Endometrial microvascular endothelial cells (primary cell): ENCODE results near the gene VCP. TPM values are rescaled to one million over a fixed set of nuclear protein-coding genes. Genes with fewer than 3 reads are reported as not detected.

Experiments
- in situ Hi-C: cut with HindIII; loops from 2 replicates; pipeline ENCODE4 v1.10.0; 2017; ENCODE audit warnings: low sequenced_read_pairs, low pct_unique_long_range_greater_than_20kb; ENCODE audit errors: inconsistent ontology term
- total RNA-seq: library from RNA; depleted of rRNA; stranded (reverse); fragments of >200 nt; gene quantifications from one replicate; pipeline ENCODE4 v1.2.3, GENCODE V29; 2015; ENCODE audit errors: inconsistent ontology term

Gene VCP
- 424 TPM for total RNA-seq

DNA sequence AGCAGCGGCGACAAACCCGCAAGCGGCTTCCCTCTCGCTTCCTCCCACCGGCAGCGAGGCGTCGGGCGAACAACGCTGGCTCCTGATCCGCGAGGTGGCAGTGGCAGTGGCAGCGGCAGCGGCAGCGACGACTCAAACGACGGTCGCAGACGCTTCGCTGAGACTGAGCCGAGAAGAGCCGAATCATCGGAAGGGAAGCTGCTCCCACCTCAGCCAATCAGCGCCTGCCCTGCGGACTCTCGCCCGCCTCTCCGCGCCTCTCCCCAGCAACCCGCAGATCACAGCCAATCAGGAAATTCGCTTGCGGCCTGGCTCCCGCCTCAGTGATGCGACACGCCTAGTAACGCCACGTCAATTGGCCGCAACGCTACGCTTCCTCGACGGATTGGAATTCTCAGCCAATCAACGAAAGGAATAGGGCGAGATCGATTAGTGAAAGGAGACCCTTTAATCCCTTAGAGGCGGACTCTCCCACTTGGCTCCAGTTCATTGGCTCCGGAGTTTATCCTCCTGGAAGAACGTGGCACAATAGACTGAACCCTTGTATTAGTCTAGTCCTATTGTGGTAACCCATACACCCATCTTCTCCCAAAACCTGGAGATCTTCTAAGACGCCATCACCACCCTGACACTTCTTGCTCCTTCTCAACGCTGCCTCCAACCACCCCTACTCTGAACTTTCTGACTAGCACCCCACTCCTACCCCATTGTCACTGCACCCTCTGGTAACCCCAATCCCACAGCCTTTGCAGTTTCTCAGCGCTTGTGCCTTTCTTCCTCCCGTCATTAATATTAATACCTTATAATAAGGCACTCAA, at the start of gene VCP:
Gene VCP, minus strand, starts transcription at position 165 of the 818 bp plus-strand sequence. CDS start 272 bp downstream, outside the sequence.
- in situ Hi-C loops = no loop called here

DNA sequence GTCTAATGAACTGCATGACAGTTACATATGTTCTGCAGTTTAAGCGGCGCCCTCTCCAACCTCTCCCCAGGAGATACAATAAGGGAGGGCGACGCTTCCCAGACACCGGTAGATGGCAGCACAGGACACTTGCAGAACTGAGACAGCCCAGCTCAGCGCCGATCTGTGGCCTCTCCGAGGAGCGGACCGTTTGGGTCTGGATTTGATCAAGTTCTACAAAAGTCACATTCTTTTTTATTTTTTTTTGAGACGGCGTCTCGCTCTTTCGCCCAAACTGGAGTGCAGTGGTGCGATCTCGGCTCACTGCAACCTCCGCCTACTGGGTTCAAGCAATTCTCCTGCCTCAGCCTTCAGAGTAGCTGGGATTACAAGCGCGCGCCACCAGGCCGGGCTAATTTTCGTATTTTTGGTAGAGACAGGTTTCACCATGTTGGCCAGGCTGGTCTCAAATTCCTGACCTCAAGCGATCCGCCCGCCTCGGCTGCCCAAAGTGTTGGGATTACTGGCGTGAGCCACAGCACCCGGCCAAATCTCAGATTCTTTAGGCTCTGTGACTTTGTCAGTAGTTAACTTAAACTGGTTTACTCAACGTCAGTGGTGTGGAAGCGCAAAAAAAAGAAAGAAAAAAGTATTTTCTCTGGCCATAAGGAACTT, 44.6 kb upstream of the VCP start:
- in situ Hi-C loops = loop anchor here (25.0 kb wide), 1 partner anchor 370 kb away; the partner anchor contains the start of gene RUSC2

DNA sequence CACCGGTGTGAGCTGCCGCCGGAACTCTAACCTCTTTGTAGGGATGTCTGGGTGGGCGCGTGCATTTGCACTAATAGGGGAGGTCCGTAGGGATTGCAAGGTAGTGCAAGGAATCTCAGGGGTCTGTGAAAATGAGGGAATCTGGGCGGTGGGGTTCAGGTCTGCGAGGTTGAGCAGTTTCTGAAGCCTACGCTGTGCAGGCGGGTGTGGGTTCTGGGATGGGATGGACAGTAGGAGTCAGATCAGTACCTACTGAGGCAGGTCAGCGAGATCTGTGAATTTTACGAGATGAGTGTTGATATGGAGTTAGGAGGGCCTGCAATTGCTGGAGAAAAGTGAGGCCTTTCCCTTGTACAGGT, 44.1 kb upstream of the VCP start:
- in situ Hi-C loops = loop anchor here (25.0 kb wide), 1 partner anchor 371 kb away; the partner anchor contains the start of gene RUSC2

DNA sequence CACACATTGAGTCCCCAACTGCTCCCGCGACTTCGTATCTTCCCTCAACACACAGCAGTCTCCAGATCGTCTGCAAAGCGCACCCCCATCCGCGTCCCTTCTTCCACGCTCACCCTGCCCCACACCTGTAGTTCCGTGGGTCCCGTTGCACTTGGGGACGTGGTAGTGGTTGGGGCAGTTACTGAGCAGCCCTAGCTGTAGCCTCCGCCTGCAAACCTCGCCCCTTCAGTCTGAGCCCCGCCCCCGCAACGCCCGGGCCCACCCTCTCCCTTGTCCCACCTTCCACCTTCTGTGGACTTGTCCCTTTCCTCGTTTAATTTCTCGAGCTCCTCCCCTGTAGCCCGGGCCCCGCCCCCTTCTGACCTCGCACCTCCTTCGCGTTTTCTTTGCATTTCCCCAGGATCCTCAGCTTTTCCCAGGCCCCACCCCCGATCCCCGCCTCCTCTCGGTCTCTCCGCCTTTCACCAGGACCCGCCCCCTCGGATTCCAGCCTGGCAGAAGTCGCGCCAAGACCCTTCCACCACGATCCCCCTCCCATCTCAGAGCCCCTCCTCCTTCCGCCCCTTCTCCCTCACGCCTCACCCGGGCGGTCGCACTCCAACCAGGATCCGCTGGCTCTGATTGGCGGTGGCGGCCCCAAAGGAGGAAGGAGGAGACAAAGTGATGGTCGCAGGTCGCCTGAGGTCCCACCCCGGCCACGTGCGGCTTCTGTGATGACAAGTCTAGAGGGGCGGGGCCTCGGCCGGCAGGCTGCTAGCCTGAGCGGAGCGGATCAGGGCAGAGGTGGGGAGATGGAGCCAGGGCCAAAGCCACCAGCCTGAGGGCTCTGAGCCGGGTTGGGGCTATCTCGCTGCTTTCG, 43.5 kb upstream of the VCP start, which contains the start of gene ATOSB:
Gene ATOSB, minus strand, starts transcription at position 183 of the 859 bp plus-strand sequence. CDS start 7,588 bp downstream, outside the sequence.
- in situ Hi-C loops = loop anchor here (25.0 kb wide), 1 partner anchor 371 kb away; the partner anchor contains the start of gene RUSC2

DNA sequence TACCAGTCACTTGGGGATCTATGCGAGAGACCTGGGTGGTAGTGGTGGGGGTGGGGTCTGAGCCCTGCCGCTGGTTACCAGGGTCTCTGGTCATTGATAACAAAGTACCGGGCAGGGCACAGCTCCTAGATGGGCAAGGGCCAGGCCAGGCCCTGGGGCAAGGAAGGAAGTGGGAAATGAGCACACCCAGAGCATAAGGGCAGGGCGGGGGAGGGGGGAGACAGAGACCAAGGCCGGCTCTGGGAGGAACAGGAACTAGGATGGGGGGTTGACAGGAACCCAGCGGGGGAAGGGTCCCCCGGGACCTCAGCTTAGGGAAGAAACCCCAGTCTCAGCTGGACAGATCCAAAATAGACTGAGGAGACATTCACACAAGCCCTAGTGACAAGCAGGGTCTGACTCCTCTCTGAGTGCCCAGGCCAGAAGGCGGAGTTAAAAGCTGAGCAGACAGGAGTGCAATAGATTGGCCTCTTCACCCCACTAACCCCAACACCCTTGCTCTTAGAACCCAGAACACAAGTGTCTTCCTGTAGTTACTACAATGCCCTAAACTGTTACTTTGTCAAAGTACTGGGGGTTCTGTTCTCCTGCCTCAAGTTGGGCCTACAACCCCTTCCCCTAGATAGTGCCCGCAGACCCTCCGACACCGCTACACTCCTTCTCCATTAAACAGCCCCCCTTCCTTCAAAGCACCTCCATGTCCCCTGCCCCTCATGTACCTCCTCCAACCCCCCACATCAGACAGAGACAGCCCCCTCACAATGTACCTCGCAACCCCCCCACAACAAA, 42.6 kb upstream of the VCP start:
- in situ Hi-C loops = loop anchor here (25.0 kb wide), 1 partner anchor 372 kb away; the partner anchor contains the start of gene RUSC2

DNA sequence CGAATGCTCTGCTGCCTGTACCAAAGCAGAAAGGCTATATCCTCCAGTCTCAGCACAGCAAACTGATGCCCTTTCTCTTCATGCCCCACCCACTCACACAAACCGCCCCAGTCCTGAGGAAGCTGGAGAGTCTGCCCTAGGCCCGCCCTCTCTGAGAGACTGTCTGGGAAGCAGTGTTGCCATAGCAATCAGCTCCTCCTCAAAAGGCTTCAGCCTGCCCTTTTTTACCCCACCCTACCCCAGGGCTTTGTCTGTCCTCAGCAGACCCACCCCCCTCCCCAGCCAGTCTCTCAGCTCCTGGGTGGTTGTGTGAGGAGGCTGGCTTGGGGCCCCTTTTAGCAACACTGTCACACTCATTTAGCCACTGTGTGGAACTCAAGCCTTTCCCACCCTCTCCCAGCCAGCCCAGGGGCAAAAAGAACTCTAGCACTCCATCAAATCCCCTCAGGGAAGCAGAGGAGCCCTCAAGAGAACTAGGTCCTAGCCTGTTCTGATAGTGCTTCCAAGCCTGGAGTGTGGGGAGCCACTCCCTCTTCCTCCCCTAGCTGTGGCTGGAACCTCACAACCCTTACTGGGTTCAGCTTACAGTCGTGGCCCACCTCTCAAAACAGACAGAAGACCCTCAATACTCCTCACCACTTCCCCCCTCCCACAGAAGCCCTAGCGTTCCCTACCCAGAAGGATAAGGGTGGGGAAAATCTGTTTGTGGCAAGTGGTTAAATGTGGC, 41.9 kb upstream of the VCP start:
- in situ Hi-C loops = loop anchor here (25.0 kb wide), 1 partner anchor 373 kb away; the partner anchor contains the start of gene RUSC2

DNA sequence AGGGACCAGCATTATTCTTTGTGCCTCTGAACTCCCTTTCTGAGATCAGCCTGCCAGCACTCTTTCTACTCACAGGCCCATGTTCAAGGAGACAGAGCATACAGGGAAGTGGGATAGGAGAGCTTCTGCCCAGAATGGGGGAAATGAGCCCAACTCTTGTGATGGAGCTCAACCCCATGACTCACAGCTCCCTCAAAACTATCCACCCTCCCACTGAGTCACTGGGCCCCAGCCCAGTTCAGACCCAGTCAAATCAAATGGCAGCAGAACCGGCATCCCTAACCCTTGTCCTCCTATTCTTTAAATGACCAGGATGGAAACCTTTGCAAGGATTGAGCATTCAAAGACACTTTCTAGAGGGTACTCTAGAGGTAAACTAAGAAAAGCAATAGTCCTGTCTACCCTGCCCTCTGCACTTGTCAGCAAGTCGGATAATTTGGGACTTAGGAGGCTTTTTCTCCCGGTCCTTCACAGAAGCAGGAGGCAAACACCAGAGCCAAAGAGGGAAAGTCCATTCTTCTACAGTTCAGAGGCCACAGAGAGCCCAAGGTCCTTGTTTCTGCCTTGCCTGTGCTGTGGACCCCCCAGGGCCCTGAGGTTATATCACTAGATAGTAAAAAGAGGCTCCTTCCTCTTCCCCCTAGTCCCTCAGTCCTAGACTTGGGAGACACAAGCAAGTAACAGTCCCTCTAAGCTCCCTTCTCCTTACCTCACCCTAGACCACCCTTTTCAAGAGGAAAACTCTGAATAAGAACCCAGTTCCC, 40.0 kb upstream of the VCP start:
- in situ Hi-C loops = loop anchor here (25.0 kb wide), 1 partner anchor 375 kb away; the partner anchor contains the start of gene RUSC2

DNA sequence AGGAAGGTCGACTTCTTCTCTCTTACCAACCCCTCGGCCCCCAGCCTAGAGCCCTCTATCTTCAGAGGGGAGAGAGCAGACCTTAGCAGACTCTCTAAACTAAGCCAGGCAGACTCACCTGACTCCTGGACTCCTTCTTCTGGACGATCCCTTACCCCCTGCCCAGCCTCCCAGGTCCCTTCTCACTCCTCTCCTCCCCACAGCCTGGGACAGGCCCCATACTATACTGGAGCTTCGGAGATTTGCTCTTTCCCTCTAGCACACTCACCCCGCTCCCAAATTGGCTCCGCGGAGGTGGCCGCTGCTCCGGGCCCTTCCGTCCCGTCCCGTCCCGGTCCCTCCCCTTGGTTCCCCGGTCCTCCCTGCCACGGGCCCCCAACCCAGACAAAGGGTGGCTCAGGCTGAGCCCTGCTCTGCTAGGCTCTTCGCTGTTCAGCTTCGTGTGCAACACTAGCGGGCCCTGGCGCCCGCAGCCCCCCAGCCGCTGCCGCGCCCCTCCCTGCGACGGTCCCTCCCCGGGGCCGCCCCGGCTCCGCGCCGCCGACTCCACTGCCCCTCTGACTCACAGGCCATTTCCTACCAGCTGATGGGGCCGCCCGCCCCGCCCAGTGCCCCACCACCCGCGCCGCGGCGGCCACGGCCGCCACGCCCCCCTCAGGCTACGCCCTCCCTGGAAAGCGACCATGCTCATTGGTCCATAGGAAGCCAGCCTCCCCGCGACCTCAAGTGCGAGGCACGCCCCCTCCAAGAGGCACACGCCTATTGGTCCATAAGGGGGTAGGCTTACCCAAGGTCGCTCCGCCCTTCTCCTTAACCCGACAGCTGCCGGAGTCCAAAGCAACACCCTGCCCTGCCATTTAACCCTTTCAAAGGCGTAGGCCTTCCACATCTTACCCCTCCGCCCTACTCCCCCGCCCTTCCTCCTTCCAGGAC, 38.8 kb upstream of the VCP start:
- in situ Hi-C loops = loop anchor here (25.0 kb wide), 1 partner anchor 376 kb away; the partner anchor contains the start of gene RUSC2

DNA sequence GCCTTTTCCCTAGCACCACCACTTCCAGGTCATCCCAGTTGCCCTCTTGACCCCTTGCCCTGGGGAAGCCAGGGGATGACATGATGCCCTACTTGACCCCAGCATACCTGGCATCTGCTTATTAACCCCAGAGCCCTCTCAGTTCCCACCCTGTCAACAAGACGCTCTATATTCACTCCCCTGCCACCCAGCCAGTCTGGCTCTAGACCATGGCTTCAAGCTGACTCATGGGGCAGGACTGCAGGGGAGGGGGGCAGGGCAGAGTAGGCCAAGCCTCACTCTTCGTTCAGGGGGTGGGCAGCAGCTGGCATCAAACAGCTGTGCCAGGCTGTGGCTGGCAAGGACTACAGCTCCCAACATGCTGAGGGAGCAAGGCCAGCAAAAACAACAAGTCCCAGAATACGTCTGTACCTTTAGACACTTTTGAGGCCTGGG, 37.9 kb upstream of the VCP start:
- in situ Hi-C loops = loop anchor here (25.0 kb wide), 1 partner anchor 377 kb away; the partner anchor contains the start of gene RUSC2

DNA sequence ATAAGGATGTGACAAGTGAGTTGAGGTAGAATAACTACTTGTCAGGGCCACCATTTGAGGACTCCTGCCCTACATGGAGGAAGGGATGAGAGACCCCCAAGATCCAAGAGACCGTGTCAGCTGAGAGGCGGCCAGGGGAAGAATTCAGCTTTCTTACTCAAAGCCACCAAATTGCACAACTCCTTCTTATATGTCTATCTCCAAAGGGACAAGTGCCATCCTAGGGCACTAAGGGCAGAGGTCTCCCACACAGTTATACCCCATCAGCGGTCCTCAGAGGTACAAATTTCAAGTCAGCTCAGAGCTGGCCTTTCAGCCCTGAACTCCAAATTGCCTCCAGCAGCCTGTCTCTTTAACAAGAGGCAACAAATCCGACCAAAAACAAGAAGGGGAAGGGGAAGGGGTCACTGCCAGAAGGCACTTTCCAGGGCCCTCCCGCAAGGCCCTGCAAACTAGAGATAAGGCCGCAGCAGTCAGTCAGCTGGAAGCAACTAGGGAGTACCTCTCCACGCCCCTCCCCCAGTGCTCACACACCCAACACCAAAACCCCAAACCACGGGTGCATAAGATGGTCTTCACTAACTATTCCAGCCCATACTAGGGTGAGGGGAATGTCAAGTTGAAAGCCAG, 36.6 kb upstream of the VCP start:
- in situ Hi-C loops = loop anchor here (25.0 kb wide), 1 partner anchor 378 kb away; the partner anchor contains the start of gene RUSC2

DNA sequence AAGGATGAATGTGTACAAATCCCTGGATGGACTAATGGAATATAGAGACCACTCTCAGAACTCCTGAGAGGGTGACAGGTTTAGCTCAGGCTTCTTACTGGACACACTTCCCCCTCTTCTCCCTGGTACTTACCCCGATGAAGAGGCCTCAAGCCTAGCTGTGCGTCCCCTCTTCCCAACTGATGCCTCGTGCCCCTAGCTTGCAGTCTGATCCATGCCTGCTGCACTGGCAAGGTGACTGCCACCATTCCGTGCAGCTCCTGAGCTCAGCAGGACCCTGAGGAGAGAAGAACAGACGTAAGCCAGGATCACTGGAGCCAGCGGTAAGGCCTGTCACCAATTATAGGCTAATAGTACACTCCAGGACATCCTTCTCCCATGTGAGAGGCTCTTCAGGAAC, 36.0 kb upstream of the VCP start:
- in situ Hi-C loops = loop anchor here (25.0 kb wide), 1 partner anchor 379 kb away; the partner anchor contains the start of gene RUSC2

DNA sequence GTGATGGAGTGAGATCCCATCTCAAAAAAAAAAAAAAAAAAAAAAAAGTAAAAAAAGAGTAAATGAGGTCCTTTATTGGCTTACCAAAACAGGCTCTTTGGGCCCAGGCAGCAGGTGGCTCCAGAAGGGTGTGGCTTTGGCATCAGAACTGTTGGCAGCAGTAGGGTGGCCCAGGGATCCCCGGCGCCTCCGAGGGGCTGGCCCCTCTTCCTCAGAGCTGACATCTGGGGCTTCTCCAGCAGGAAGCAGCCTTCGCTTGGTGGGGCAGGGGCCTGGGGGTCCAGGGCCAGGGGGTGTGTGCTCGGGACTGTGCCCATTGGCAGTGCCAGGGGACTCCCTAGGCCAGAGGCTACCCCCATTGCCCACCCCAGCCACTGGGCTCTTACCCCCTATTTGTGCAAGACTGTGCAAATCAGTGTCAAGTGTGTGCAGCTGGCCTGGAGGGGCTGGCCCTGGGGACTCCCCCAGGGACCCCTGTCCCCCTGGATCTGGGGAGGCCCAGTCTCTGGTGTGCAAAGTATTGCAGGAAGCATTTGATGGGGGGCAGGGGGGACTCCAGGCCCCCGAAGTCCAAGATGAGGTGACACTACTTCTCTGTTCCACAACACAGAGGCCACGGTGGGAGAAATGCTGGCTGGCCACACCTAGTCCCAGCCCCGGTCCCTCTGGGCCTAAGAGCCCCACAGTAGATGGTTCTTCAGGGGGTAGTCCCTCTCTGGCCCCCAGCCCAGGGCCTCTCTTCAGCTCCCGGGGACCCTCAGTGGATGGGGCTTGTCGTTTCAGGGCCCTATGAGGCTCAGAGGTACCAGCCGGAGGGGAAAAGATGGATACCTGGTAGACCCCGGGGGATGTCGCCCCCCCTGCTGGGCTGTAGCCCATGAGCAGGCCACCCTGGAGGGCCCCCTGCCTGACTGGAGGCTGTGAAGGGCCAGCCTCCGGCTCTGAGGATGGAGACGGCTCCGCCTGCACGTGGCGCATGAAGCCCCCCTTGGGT, 35.2 kb upstream of the VCP start:
- in situ Hi-C loops = loop anchor here (25.0 kb wide), 1 partner anchor 380 kb away; the partner anchor contains the start of gene RUSC2

DNA sequence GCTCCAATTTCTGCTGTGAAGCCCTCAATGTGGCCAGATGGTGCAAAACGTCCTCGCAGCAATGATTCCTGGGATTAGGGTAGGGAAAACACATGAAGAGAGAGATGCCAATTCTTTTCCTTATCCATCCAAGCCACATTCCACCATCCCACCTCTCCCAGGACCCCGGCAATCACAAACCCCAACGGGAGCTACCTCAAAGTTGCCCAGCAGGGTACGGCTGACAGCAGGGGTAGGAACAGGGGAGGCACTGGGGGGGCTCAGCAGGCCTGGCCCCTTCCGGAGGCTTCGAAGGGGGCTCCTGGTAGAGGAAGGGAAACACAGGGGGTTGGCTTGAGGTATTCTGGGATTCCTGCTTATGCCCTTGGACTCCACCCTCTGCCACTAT, 33.9 kb upstream of the VCP start:
- in situ Hi-C loops = loop anchor here (25.0 kb wide), 1 partner anchor 381 kb away; the partner anchor contains the start of gene RUSC2
